Nephron (organoid): ENCODE data around the gene ATG9A.

Experiments
- H3K27ac Mint-ChIP-seq, 3 experiments: 2 replicates each; pipeline ENCODE4 v1.8.0; 2020; ENCODE audit warnings: mixed read lengths in 3 of 3, mild to moderate bottlenecking in 2 of 3, moderate library complexity in 1 of 3
- H3K27me3 Mint-ChIP-seq: 2 replicates; pipeline ENCODE4 v1.8.0; 2021; ENCODE audit warnings: low read depth, mild to moderate bottlenecking, moderate library complexity, mixed read lengths
- H3K36me3 Mint-ChIP-seq: 2 replicates; pipeline ENCODE4 v1.8.0; 2020; ENCODE audit warnings: low read depth, mixed read lengths
- H3K4me1 Mint-ChIP-seq: 2 replicates; pipeline ENCODE4 v1.8.0; 2020; ENCODE audit warnings: mixed read lengths
- H3K4me3 Mint-ChIP-seq, 3 experiments: 2 replicates each; pipeline ENCODE4 v1.8.0; 2020; ENCODE audit warnings: mild to moderate bottlenecking in 3 of 3, mixed read lengths in 3 of 3, moderate library complexity in 2 of 3
- H3K9me3 Mint-ChIP-seq: 2 replicates; pipeline ENCODE4 v1.8.0; 2020; ENCODE audit warnings: mixed read lengths
- TF ChIP-seq, protein P1 (sequence below), 3 experiments: fragments of 200-600 bp; sonication (generic); IDR thresholded peaks; one replicate each; pipeline ENCODE4 v1.5.0; 2021; ENCODE audit warnings: antibody characterized with exemption in 3 of 3; ENCODE audit not compliant: unreplicated experiment in 3 of 3

The ATG9A gene

DNA sequence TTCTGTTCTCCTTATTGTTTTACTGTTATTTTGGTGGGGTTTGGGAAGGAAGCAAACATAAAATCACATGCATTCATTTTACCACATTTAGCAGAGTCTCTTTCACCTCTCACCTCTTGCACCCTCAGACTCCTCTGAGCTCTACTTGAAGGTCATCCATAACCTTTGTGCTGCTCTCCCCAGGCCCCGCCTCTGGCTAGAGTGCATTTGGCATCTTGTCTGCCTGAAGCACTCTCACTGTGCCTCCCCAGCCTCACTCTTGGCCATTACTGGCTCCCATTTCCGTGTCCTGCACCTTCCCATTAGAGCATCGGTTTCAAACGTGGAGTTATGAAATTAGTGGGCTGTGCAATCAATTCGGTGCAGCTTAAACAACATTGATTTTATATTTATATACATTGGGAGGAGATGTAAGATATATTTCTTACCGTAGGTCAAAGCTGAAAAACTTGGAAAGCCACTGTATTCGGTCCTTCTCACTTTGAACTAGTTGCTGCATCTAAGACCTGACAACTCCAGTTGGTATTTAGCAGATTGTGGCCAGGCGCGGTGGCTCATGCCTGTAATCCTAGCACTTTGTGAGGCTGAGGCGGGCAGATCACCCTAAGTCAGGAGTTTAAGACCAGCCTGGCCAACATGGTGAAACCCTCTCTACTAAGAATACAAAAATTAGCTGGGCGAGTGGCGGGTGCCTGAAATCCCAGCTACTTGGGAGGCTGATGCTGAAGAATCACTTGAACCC is 29.8 kb downstream of the ATG9A start:
- Mint-ChIP-seq H3K27me3 (peaks cover 11% of the 10 kb centered on the region), H3K36me3 (no peaks in the 10 kb centered on the region), H3K9me3 (no peaks in the 10 kb centered on the region), H3K27ac (no peak overlapping the region), H3K4me1 (no peaks in the 10 kb centered on the region), H3K4me3 (no peak overlapping the region)
- TF ChIP-seq, protein P1, sequence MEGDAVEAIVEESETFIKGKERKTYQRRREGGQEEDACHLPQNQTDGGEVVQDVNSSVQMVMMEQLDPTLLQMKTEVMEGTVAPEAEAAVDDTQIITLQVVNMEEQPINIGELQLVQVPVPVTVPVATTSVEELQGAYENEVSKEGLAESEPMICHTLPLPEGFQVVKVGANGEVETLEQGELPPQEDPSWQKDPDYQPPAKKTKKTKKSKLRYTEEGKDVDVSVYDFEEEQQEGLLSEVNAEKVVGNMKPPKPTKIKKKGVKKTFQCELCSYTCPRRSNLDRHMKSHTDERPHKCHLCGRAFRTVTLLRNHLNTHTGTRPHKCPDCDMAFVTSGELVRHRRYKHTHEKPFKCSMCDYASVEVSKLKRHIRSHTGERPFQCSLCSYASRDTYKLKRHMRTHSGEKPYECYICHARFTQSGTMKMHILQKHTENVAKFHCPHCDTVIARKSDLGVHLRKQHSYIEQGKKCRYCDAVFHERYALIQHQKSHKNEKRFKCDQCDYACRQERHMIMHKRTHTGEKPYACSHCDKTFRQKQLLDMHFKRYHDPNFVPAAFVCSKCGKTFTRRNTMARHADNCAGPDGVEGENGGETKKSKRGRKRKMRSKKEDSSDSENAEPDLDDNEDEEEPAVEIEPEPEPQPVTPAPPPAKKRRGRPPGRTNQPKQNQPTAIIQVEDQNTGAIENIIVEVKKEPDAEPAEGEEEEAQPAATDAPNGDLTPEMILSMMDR (IDR thresholded peaks at IDR 0.05; ENCODE audit: unreplicated experiment in 3 of 3): no peak

DNA sequence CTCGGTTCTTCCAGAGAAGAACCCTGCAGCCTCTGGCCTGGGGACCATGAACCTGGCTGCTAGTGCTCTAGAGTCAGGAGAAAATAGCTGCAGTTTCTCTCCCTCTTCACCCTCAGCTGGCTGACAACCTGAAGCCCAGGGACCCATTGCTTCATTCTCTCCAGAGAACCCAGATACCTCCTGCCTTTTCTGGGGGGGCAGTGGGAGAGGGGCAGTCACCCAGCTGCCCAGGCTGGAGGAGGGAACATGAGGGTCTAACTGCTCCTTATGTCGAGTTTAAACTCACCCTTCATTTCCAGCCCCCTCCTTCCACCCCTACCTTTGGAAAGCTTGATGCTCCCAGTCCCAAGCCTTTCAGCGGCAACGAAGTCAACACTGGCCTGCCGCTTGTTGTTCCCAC is 30.5 kb downstream of the ATG9A start:
- Mint-ChIP-seq H3K4me1 (no peaks in the 10 kb centered on the region), H3K4me3 (no peak overlapping the region), H3K27me3 (peaks cover 11% of the 10 kb centered on the region), H3K27ac (no peak overlapping the region), H3K36me3 (no peaks in the 10 kb centered on the region), H3K9me3 (no peaks in the 10 kb centered on the region)
- TF ChIP-seq, protein P1 (IDR thresholded peaks at IDR 0.05; ENCODE audit: unreplicated experiment in 3 of 3): no peak

DNA sequence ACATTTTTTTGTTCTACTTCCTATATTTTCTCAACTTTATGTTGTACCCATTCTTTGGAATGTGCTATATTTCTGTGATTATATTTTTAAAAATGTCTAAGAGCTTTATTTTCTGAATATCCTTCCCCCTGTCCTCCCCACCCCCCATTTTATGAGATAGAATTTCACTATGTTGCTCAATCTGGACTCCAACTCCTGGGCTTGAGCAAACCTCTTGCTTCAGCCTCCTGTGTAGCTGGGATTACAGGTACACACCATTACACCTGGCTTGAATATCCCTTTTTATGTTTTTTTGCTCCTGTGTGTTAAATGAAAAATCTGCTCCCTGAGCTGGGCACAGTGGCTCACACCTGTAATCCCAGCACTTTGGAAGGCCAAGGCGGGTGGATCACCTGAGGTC is 32.0 kb downstream of the ATG9A start:
- Mint-ChIP-seq H3K27me3 (peaks cover 4% of the 10 kb centered on the region), H3K9me3 (no peaks in the 10 kb centered on the region), H3K36me3 (no peaks in the 10 kb centered on the region), H3K4me3 (no peak overlapping the region), H3K4me1 (no peaks in the 10 kb centered on the region), H3K27ac (no peak overlapping the region)
- TF ChIP-seq, protein P1 (IDR thresholded peaks at IDR 0.05; ENCODE audit: unreplicated experiment in 3 of 3): no peak

DNA sequence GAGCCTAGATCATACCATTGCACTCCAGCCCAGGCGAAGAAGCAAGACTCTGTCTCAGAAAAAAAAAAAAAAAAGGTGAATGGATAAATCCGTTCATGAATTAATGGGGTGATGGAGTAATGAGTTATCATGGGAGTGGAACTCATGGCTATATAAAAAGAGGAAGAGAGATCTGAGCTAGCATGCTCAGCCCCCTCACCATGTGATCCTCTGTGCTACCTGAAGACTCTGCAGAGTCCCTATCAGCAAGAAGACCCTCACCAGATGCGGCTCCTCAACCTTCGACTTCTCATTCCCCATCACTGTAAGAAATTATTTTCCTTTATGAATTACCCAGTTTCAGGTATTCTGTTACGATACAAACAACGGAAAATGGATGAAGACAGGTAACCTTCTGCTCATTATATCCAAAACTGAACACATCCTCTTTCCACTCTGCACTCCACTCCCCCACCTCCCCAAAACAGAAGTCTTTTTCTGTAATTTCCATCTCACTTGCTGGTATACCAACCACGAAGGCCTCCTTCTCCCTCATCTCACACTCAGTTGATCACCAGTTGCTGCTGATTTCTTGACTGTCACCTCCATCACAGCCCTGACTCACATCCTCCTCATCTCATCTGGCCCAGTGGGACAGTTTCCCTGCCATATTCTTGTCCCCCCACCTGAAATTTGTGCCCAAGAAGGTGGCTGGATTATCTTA is 42.5 kb downstream of the ATG9A start:
- H3K4me1 Mint-ChIP-seq: no peaks in the 10 kb centered on the region
- no peak overlapping the region for H3K27ac Mint-ChIP-seq
- H3K4me3 Mint-ChIP-seq: no peak overlapping the region
- TF ChIP-seq, protein P1 (IDR thresholded peaks at IDR 0.05; ENCODE audit: unreplicated experiment in 3 of 3): no peak
- H3K27me3 Mint-ChIP-seq: peaks cover 3% of the 10 kb centered on the region
- H3K36me3 Mint-ChIP-seq: peaks cover 26% of the 10 kb centered on the region
- no peaks in the 10 kb centered on the region for H3K9me3 Mint-ChIP-seq

DNA sequence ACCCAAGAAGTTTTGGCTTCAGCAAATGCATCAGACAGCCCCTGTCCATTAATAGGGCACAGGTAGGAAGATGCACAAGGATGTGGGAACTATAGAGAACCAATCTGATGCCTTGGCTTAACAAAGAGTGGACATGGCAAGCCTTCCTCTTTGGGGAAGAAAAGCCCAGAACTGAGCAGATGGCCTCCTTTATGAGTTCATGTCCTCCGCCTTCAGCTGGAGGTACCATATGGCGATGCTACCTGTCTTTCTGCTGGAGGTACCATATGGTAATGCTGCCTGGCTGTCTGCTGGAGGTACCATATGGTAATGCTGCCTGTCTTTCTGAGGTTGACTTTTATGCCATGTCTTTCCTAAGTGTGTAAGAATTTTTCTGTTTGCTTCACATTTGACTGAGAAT is 45.3 kb downstream of the ATG9A start:
- Mint-ChIP-seq H3K27ac (no peak overlapping the region), H3K36me3 (peaks cover 44% of the 10 kb centered on the region), H3K27me3 (peaks cover 3% of the 10 kb centered on the region), H3K9me3 (no peaks in the 10 kb centered on the region), H3K4me3 (no peak overlapping the region), H3K4me1 (peaks cover 8% of the 10 kb centered on the region)
- TF ChIP-seq, protein P1 (IDR thresholded peaks at IDR 0.05; ENCODE audit: unreplicated experiment in 3 of 3): no peak
